OCI-LY3 (cell line): ENCODE data around the gene NR2C2.

Experiments
- EZH2phosphoT487 ChIP-seq: fragments of 200-600 bp; shearing (Covaris generic); IDR thresholded peaks from 2 replicates; pipeline ENCODE4 v1.6.1; 2018; ENCODE audit warnings: antibody characterized with exemption, mixed run types, low read depth
- TF ChIP-seq, protein P1 (sequence below): fragments of 200-600, 300-600 bp; sonication (generic); IDR thresholded peaks from 2 replicates; pipeline ENCODE4 v1.5.1; 2014; ENCODE audit warnings: antibody characterized with exemption, low read length, low read depth

DNA sequence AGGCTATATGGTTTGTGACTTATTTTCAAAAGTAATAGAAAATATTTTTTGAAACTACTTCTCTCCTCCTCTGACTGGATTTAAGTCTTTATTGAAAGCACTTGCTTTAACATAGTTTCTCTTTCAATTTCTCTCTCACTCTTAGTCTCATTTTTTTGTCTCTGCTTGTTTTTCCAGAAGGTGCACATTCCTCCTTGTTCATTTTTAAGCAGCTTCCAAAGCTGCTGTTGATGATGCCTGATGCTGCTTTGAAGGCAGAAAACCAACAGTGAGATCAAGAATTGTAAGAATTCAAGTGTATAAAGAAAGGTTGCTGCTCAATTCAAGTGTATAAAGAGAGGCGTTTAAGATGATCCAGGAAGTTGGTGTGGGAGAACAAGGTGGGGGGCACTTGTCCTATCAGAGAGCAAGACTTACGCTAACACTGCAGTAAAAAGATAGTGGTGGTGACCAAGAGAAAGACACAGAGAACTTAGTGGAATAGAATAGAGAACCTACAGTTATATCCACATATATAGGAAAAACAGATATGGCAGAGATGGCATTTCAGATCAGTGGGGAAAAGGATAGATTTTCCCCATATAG lies 12.1 kb downstream of the NR2C2 start:
- TF ChIP-seq, protein P1, sequence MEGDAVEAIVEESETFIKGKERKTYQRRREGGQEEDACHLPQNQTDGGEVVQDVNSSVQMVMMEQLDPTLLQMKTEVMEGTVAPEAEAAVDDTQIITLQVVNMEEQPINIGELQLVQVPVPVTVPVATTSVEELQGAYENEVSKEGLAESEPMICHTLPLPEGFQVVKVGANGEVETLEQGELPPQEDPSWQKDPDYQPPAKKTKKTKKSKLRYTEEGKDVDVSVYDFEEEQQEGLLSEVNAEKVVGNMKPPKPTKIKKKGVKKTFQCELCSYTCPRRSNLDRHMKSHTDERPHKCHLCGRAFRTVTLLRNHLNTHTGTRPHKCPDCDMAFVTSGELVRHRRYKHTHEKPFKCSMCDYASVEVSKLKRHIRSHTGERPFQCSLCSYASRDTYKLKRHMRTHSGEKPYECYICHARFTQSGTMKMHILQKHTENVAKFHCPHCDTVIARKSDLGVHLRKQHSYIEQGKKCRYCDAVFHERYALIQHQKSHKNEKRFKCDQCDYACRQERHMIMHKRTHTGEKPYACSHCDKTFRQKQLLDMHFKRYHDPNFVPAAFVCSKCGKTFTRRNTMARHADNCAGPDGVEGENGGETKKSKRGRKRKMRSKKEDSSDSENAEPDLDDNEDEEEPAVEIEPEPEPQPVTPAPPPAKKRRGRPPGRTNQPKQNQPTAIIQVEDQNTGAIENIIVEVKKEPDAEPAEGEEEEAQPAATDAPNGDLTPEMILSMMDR, result no peak
- TF ChIP-seq EZH2phosphoT487, result no peak
